OCI-LY3 (cell line): ENCODE measurements around the gene EXOC7.
A peak's percentile ranks its signal among the peaks of the same experiment; 100 is the strongest.
"Not testable (repeated sequence)": the region's sequence is repeated elsewhere in the genome, so short reads cannot be mapped to it uniquely, and the experiment has no call there.

ENCODE experiments used
- H2AFZ ChIP-seq: fragments of 200-600, 300-600 bp; shearing (Covaris generic); 2 replicates; pipeline ENCODE4 v1.6.0; 2014; ENCODE audit warnings: antibody characterized with exemption, low read depth, low read length
- H3K27ac ChIP-seq: fragments of 200-600, 300-600 bp; sonication (generic); 2 replicates; pipeline ENCODE4 v1.5.1; 2014; ENCODE audit warnings: mild to moderate bottlenecking, low read length, moderate library complexity, mixed read lengths
- H3K27me3 ChIP-seq: fragments of 200-600, 300-600 bp; sonication (generic); 2 replicates; pipeline ENCODE4 v1.6.1; 2014; ENCODE audit warnings: low read depth, low read length, mixed read lengths
- H3K36me3 ChIP-seq: fragments of 200-600, 300-600 bp; sonication (generic); replicated peaks from 2 replicates; pipeline ENCODE3; 2014; ENCODE audit warnings: low read depth, low read length, mixed read lengths
- H3K4me1 ChIP-seq: fragments of 300-600, 200-600 bp; sonication (generic); 2 replicates; pipeline ENCODE4 v1.6.1; 2014; ENCODE audit warnings: low read length, mixed read lengths
- H3K4me2 ChIP-seq: fragments of 200-600, 300-600 bp; sonication (generic); 2 replicates; pipeline ENCODE4 v1.6.1; 2014; ENCODE audit warnings: low read length, mixed read lengths
- H3K4me3 ChIP-seq: fragments of 300-600, 200-600 bp; sonication (generic); 2 replicates; pipeline ENCODE4 v1.5.1; 2014; ENCODE audit warnings: antibody characterized with exemption, mild to moderate bottlenecking, low read length, moderate library complexity
- H3K79me2 ChIP-seq: fragments of 300-600, 200-600 bp; shearing (Covaris generic); 2 replicates; pipeline ENCODE4 v1.6.1; 2014; ENCODE audit warnings: mild to moderate bottlenecking, low read length, mixed read lengths
- H3K9ac ChIP-seq: fragments of 300-600, 200-600 bp; shearing (Covaris generic); 2 replicates; pipeline ENCODE4 v1.6.0; 2014; ENCODE audit warnings: mild to moderate bottlenecking, low read length, moderate library complexity
- H3K9me3 ChIP-seq: fragments of 200-600, 300-600 bp; shearing (Covaris generic); 2 replicates; pipeline ENCODE4 v1.6.1; 2014; ENCODE audit warnings: low read length, mixed read lengths; ENCODE audit not compliant: insufficient read depth
- H4K20me1 ChIP-seq: fragments of 200-600, 300-600 bp; sonication (generic); 2 replicates; pipeline ENCODE4 v1.6.1; 2016; ENCODE audit warnings: low read length, mixed read lengths; ENCODE audit not compliant: insufficient read depth
- CTCF ChIP-seq: fragments of 200-600, 300-600 bp; sonication (generic); IDR thresholded peaks from 2 replicates; pipeline ENCODE4 v1.5.1; 2014; ENCODE audit warnings: antibody characterized with exemption, low read length, low read depth
- EZH2phosphoT487 ChIP-seq: fragments of 200-600 bp; shearing (Covaris generic); IDR thresholded peaks from 2 replicates; pipeline ENCODE4 v1.6.1; 2018; ENCODE audit warnings: antibody characterized with exemption, mixed run types, low read depth

EXOC7 gene

DNA sequence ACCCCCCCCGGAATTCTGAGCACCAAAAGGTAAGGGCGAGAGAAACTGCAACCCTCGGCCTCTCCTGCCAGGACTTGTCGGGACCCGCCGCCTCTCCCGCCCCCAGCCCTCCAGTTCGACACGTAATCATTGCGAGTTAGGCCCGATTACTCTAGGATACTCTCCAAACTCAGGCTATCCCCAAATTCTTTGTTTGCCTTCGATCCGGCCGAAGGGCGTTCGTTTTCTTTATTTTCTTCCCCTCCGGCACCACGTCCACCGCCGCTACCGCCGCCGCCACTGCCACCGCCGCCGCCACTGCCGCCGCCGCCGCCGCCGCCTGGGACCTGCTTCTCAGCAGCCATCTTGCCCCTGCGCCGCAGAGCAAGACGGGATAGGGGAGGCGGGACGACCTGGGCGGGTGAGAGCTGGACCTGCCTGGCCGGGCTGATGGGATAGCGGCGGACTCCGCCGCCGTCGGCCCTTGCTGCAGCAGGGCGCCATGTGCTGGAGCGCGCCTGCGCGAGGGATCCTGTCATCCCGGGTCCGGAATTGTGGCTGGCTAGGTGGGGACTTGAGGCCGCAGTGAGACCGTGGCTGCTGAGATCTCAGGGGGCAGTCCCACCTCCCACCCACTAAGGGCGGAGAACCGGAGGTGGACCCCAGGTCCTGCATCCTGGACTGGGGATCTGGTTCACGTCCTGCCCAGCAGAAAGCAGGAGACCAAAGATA lies 31.3 kb downstream of the EXOC7 start, which contains the start of gene SRP68:
Gene SRP68, minus strand, starts transcription at position 370 of the 711 bp plus-strand sequence. Its CDS starts 26 bp downstream, at position 344.
- peak within 1 kb of the TSS; percentile 92 for H2AFZ ChIP-seq
- TF ChIP-seq CTCF: no peak
- TF ChIP-seq EZH2phosphoT487: no peak

DNA sequence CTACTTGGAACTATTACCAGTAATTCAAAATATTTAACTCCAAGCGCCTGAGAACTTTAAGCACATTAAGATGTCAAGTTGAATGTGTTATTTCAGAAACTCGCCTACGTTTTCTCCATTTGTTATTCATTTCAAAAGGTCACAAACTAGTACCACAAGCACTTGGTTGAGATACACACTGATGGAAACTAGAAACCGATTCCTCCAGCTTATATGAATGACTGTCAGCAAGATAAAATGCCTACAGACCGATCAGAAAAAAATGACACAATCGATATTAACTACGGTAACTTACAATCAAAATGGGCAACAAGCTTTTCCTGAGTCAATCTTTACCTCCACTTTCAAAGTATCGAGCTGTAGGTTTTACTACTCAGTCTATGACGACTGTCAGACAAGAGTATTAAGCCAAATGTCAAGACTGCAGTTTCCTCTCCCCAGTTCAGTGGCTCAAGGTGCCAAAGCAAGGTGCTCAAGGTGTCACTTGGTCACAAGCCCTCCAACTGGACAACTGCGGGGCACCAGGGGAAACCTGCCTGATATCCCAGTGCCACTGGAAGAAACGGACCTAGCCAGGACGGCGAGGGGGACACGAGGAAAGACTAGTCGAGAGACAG lies 31.9 kb downstream of the EXOC7 start:
- H3K4me2 ChIP-seq: peak overlapping the region; percentile 82
- H3K27ac ChIP-seq: peak overlapping the region; percentile 46
- H3K4me3 ChIP-seq: peak overlapping the region; percentile 94
- H3K27me3 ChIP-seq: no peaks in the 10 kb centered on the region
- no peaks in the 10 kb centered on the region for H4K20me1 ChIP-seq
- 0 out of 2 replicates have a peak overlapping the region, but pooled peaks have one; percentile 1 for H2AFZ ChIP-seq
- H3K4me1 ChIP-seq: peaks cover 8% of the 10 kb centered on the region; the same call in 1 of the 2 replicates
- peaks cover 38% of the 10 kb centered on the region for H3K79me2 ChIP-seq
- peaks cover 11% of the 10 kb centered on the region for H3K36me3 ChIP-seq
- H3K9ac ChIP-seq: peak overlapping the region; percentile 91
- TF ChIP-seq CTCF (no peak), EZH2phosphoT487 (no peak)
- H3K9me3 ChIP-seq: no peaks in the 10 kb centered on the region

More for the DNA sequence above, 31.3 kb downstream of the EXOC7 start, which contains the start of gene SRP68:
- Histone ChIP-seq H3K27ac (peak within 1 kb of the TSS; percentile 46), H4K20me1 (no peaks in the 10 kb centered on the region), H3K9ac (peak within 1 kb of the TSS; percentile 91), H3K36me3 (peaks cover 7% of the 10 kb centered on the region), H3K4me1 (peaks cover 8% of the 10 kb centered on the region; the same call in 1 of the 2 replicates), H3K27me3 (no peaks in the 10 kb centered on the region), H3K4me3 (peak within 1 kb of the TSS; percentile 94), H3K4me2 (peak within 1 kb of the TSS; percentile 82), H3K9me3 (no peaks in the 10 kb centered on the region), H3K79me2 (peaks cover 38% of the 10 kb centered on the region)

- Histone ChIP-seq H3K4me1 (peaks cover 2% of the 10 kb centered on the region; the same call in 1 of the 2 replicates), H3K36me3 (peaks cover 40% of the 10 kb centered on the region), H3K27me3 (no peaks in the 10 kb centered on the region), H3K79me2 (peaks cover 16% of the 10 kb centered on the region), H3K27ac (no peak overlapping the region), H3K4me3 (no peak overlapping the region), H3K4me2 (no peak overlapping the region), H2AFZ (no peak overlapping the region), H4K20me1 (no peaks in the 10 kb centered on the region), H3K9me3 (no peaks in the 10 kb centered on the region), H3K9ac (no peak overlapping the region)
- TF ChIP-seq EZH2phosphoT487 (no peak), CTCF (no peak)
Observed at GRCh38 chr17:76065775-76066174, 37.8 kb downstream of the EXOC7 start.

DNA sequence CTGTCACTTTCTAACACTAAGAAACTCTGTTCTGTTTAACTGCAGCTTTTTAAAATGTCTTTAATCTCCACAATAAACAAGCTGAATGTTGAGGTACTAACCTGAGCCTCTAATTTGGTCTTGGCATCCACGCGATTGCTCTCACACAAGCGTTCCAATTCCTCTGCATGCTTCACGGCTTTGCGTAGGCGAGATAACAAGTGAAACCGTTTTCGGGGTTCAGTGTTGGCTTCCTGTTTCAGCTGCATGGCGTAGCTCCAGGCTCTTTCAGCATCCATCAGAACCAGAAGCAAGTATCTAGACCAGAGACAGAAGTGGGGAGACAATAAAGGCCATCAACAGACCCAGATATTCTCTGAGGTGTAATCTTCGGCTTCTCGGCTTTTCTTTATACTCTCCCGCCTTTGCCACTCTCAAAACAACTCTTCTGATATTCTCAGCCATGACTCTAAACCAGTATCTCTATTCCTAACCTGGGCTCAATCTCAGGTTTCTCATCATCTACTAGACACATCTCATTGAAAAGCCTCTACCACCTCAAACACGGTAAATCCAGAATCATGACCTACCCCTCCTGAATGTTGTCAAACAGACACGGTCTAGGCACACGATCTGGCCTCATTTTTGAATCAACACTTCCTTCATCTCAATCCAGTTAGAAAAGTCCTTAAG lies 39.6 kb downstream of the EXOC7 start:
- Histone ChIP-seq H3K36me3 (peaks cover 47% of the 10 kb centered on the region), H3K27me3 (no peaks in the 10 kb centered on the region), H3K4me3 (no peak overlapping the region), H3K27ac (no peak overlapping the region), H3K4me2 (no peak overlapping the region), H2AFZ (no peak overlapping the region), H4K20me1 (no peaks in the 10 kb centered on the region), H3K79me2 (peaks cover 4% of the 10 kb centered on the region; the same call in 1 of the 2 replicates), H3K4me1 (no peaks in the 10 kb centered on the region), H3K9me3 (no peaks in the 10 kb centered on the region), H3K9ac (no peak overlapping the region)
- TF ChIP-seq CTCF: no peak
- TF ChIP-seq EZH2phosphoT487: no peak

- H3K36me3 ChIP-seq: peaks cover 48% of the 10 kb centered on the region
- H3K9ac ChIP-seq, H3K9me3 ChIP-seq, H4K20me1 ChIP-seq, H3K27ac ChIP-seq, H2AFZ ChIP-seq, H3K27me3 ChIP-seq, H3K79me2 ChIP-seq, H3K4me2 ChIP-seq, H3K4me3 ChIP-seq, H3K4me1 ChIP-seq: not testable (repeated sequence)
Observed at GRCh38 chr17:76058264-76058663, 45.3 kb downstream of the EXOC7 start.
